Epithelial cell of esophagus (primary cell): Measurements from ENCODE around the gene HSD17B14.
"Not testable (repeated sequence)": the region's sequence is repeated elsewhere in the genome, so short reads cannot be mapped to it uniquely, and the experiment has no call there.

Source experiments
- DNase-seq: peaks from one replicate; pipeline ENCODE4 v3.0.0; 2010; ENCODE audit warnings: low read depth
- H3K4me3 ChIP-seq: 2 replicates; pipeline ENCODE4 v1.5.1; 2011; ENCODE audit warnings: mild to moderate bottlenecking, low read length, control low read depth
- TF ChIP-seq, protein P1 (sequence below): IDR thresholded peaks from 2 replicates; pipeline ENCODE4 v1.5.1; 2011; ENCODE audit warnings: low read depth, mild to moderate bottlenecking, low read length, control low read depth, inconsistent platforms; ENCODE audit not compliant: insufficient read depth; ENCODE audit errors: missing control alignments

HSD17B14 gene

DNA sequence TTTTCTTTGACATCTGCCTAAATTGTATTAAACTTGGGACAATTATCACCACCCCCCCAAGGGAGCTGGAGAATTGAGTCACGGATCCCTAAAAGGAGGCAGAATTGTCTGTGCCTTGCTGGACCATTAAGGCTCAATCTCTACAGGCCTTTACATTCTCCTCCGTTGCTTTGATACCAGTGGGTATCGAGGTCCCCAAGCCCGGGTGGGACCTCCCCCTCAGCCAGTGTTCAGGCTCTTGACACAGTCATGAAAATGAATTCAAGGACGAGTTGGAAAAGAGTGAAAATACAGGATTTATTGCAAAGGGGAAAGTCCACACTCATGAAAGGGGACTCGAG is 41.5 kb upstream of the HSD17B14 start:
- DNase-seq = no peak
- TF ChIP-seq, protein P1, sequence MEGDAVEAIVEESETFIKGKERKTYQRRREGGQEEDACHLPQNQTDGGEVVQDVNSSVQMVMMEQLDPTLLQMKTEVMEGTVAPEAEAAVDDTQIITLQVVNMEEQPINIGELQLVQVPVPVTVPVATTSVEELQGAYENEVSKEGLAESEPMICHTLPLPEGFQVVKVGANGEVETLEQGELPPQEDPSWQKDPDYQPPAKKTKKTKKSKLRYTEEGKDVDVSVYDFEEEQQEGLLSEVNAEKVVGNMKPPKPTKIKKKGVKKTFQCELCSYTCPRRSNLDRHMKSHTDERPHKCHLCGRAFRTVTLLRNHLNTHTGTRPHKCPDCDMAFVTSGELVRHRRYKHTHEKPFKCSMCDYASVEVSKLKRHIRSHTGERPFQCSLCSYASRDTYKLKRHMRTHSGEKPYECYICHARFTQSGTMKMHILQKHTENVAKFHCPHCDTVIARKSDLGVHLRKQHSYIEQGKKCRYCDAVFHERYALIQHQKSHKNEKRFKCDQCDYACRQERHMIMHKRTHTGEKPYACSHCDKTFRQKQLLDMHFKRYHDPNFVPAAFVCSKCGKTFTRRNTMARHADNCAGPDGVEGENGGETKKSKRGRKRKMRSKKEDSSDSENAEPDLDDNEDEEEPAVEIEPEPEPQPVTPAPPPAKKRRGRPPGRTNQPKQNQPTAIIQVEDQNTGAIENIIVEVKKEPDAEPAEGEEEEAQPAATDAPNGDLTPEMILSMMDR = no peak

DNA sequence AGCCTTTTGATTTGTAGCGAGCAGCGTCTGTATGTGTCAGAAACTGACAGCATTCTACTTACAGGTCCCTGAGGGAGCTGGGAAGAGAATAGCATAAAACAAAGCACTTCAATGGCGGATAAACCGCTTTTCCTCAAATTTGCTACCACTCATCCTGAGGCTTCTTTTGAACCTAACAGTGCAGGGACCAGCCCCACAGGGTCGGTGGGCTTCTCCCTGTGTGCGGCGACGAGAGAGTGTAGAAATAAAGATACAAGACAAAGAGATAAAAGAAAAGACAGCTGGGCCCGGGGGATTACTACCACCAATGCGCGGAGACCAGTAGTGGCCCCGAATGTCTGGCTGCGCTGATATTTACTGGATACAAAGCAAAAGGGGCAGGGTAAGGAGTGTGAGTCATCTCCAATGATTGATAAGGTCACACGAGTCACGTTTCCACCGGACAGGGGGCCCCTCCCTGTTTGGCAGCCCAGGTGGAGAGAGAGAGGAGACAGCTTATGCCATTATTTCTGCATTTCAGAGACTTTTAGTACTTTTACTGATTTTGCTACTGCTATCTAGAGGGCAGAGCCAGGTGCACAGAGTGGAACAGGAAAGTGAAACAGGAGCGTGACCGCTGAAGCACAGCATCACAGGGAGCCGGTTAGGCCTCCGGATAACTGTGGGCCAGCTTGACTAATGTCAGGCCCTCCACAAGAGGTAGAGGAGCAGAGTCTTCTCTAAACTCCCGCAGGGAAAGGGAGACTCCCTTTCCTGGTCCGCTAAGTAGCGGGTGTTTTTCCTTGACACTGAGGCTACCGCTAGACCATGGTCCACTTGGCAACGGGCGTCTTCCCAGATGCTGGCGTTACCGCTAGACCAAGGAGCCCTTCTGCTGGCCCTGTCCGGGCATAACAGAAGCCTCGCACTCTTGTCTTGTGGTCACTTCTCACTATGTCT is 40.0 kb upstream of the HSD17B14 start:
- H3K4me3 ChIP-seq, DNase-seq: not testable (repeated sequence)

More for the DNA sequence above, 41.5 kb upstream of the HSD17B14 start:
- no peak overlapping the region for H3K4me3 ChIP-seq

DNA sequence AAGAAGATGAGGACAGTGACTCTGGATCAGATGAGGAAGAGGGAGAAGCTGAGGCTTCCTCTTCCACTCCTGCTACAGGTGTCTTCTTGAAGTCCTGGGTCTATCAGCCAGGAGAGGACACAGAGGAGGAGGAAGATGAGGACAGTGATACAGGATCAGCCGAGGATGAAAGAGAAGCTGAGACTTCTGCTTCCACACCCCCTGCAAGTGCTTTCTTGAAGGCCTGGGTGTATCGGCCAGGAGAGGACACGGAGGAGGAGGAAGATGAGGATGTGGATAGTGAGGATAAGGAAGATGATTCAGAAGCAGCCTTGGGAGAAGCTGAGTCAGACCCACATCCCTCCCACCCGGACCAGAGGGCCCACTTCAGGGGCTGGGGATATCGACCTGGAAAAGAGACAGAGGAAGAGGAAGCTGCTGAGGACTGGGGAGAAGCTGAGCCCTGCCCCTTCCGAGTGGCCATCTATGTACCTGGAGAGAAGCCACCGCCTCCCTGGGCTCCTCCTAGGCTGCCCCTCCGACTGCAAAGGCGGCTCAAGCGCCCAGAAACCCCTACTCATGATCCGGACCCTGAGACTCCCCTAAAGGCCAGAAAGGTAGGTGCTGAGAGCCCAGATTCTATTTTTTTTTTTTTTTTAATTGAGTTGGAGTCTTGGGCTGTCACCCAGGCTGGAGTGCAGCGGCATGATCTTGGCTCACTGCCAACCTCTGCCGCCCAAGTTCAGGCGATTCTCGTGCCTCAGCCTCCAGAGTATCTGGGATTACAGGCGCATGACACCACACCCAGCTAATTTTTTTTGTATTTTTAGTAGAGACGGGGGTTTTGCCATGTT is 38.2 kb upstream of the HSD17B14 start:
- H3K4me3 ChIP-seq = peak overlapping the region; percentile 73
- TF ChIP-seq, protein P1 = no peak
- DNase-seq = peak; percentile 69

DNA sequence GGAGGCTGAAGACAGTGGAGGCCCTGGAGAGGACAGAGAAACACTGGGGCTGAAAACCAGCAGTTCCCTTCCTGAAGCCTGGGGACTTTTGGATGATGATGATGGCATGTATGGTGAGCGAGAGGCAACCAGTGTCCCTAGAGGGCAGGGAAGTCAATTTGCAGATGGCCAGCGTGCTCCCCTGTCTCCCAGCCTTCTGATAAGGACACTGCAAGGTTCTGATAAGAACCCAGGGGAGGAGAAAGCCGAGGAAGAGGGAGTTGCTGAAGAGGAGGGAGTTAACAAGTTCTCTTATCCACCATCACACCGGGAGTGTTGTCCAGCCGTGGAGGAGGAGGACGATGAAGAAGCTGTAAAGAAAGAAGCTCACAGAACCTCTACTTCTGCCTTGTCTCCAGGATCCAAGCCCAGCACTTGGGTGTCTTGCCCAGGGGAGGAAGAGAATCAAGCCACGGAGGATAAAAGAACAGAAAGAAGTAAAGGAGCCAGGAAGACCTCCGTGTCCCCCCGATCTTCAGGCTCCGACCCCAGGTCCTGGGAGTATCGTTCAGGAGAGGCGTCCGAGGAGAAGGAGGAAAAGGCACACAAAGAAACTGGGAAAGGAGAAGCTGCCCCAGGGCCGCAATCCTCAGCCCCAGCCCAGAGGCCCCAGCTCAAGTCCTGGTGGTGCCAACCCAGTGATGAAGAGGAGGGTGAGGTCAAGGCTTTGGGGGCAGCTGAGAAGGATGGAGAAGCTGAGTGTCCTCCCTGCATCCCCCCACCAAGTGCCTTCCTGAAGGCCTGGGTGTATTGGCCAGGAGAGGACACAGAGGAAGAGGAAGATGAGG is 37.4 kb upstream of the HSD17B14 start:
- TF ChIP-seq, protein P1 = no peak
- H3K4me3 ChIP-seq = peak overlapping the region; percentile 73
- no peak for DNase-seq

DNA sequence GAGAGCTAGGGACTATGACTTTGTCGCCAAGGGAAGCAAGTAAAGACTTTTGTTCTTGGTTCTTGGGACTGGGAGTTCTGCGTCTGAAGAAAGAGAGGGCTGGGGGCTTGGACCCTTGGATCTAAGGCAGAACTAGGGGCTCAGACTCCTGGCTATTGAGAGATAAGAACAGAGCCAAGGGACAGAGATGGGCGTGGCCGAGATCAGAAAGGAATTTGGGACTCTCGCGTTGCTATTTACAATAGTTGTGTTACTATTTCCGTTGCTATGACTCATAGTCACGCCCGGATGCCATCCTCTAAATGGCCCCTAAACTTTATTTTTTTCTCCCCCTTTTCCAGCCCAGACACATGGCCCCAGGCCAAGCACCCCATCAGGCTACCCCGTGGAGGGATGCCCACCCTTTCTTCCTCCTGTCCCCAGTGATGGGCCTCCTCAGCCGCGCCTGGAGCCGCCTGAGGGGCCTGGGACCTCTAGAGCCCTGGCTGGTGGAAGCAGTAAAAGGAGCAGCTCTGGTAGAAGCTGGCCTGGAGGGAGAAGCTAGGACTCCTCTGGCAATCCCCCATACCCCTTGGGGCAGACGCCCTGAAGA is 36.7 kb upstream of the HSD17B14 start:
- DNase-seq = peak; percentile 93
- TF ChIP-seq, protein P1 = no peak
- peak overlapping the region; percentile 73 for H3K4me3 ChIP-seq

DNA sequence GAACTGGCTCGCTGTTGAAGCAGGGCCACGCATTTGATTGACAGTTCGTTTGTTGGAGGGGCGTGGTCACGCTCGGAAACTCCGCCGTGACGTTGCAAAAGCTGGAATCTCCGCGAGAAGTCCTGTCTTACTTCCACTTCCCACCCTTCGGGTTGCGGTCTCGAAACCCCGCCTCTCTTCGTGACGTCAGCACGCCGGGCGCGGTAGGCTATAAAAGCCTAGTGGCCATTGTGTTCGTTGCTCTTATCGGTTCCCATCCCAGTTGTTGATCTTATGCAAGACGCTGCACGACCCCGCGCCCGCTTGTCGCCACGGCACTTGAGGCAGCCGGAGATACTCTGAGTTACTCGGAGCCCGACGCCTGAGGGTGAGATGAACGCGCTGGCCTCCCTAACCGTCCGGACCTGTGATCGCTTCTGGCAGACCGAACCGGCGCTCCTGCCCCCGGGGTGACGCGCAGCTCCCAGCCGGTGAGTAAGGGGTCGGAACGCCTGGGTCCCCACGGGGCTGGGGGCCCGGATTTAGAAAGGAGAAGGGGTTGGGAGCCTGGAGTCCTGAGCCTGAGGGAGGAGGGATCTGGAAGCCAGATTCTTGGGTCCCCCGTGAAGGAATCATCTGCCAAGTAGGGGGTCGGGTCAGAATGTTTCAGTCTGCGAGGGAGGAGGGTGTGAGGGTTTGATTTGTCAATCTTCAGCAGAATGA is 36.0 kb upstream of the HSD17B14 start, which contains the start of gene PPP1R15A:
TSS of gene PPP1R15A (plus strand) at position 240 of the 702 bp plus-strand sequence. CDS start 813 bp downstream, outside the sequence.
- peak; percentile 96 for DNase-seq
- peak within 1 kb of the TSS; percentile 73 for H3K4me3 ChIP-seq
- TF ChIP-seq, protein P1 = no peak

DNA sequence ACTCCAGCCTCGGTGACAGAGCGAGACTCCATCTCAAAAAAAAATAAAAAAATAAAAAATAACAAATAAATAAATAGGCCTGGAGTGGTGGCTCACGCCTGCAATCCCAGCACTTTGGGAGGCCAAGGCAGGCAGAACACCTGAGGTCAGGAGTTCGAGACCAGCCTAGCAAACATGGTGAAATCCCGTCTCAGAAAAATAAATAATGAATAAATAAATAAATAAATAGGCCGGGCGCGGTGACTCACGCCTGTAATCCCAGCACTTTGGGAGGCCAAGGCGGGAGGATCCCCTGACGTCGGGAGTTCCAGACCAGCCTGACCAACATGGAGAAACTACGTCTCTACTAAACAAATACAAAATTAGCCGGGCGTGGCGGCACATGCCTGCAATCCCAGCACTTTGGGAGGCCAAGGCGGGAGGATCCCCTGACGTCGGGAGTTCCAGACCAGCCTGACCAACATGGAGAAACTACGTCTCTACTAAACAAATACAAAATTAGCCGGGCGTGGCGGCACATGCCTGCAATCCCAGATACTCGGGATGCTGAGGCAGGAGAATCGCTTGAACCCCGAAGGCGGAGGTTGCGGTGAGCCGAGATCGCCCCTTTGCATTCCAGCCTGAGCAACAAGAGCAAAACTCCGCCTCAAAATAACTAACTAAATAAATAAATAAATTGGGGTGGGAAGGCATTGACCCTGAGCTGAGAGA is 35.3 kb upstream of the HSD17B14 start:
- H3K4me3 ChIP-seq = peak overlapping the region; percentile 25
- DNase-seq = not testable (repeated sequence)
